SH-SY5Y (cell line): Measurements from ENCODE around the gene DAPP1.

Source experiments
- GATA2 ChIP-seq: IDR thresholded peaks from 2 replicates; pipeline ENCODE4 v1.6.1; 2011; ENCODE audit warnings: mild to moderate bottlenecking, low read depth, low read length
- GATA3 ChIP-seq: IDR thresholded peaks from 2 replicates; pipeline ENCODE4 v1.6.1; 2011; ENCODE audit warnings: low read depth, mild to moderate bottlenecking, low read length, moderate library complexity

DNA sequence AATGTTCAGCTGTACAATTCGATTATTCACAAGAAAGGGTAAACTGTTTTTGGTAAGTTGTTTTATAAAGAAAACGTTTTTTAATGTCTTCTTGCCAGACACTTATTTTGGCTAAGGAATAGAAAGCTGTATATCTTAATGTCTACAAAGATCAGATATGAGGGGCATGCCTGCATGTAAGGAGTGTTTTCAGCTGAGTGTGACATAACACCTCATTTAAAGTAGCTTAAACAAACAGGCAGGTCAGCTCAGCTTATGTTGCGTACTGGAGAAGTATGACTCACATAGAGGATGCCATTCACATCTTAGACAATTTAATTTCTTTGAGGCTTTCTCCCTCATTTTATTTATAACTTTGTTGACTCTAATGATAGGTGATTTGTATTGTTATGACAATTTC is 47.2 kb downstream of the DAPP1 start:
- TF ChIP-seq GATA2 (no peak), GATA3 (no peak)
